ENCODE measurements around the gene COX6A1.
A peak's percentile ranks its signal among the peaks of the same experiment; 100 is the strongest.

COX6A1 gene

GRCh38 chr12:120466560-120467315 lies 28.8 kb downstream of the COX6A1 start:
- peak; percentile 47 for TF ChIP-seq CTCF (IDR thresholded peaks at IDR 0.05)
- Histone ChIP-seq H3K79me2 (peaks cover 30% of the 10 kb centered on the region), H3K9me3 (ENCODE audit: control insufficient read depth, low read length) (no peaks in the 10 kb centered on the region), H3K27me3 (ENCODE audit: control insufficient read depth, insufficient read depth, low read length) (no peaks in the 10 kb centered on the region), H3K4me3 (ENCODE audit: low read depth, low read length) (no peak overlapping the region), H3K36me3 (ENCODE audit: control insufficient read depth, insufficient read depth, low read length) (no peaks in the 10 kb centered on the region), H3K27ac (no peak overlapping the region), H3K9ac (no peak overlapping the region), H3K4me2 (ENCODE audit: low read length) (no peak overlapping the region), H3K4me1 (peaks cover 3% of the 10 kb centered on the region), H2AFZ (no peak overlapping the region)

- Histone ChIP-seq H3K9me3 (ENCODE audit: control insufficient read depth, low read length) (no peaks in the 10 kb centered on the region), H3K4me3 (ENCODE audit: low read depth, low read length) (no peak overlapping the region), H3K36me3 (ENCODE audit: control insufficient read depth, insufficient read depth, low read length) (no peaks in the 10 kb centered on the region), H3K4me1 (peaks cover 3% of the 10 kb centered on the region), H3K4me2 (ENCODE audit: low read length) (no peak overlapping the region), H3K9ac (no peak overlapping the region), H3K27ac (no peak overlapping the region), H3K27me3 (ENCODE audit: control insufficient read depth, insufficient read depth, low read length) (no peaks in the 10 kb centered on the region), H2AFZ (no peak overlapping the region), H3K79me2 (peaks cover 30% of the 10 kb centered on the region)
- no peak for TF ChIP-seq CTCF (IDR thresholded peaks at IDR 0.05)
Observed at GRCh38 chr12:120467439-120467838, 29.5 kb downstream of the COX6A1 start.

GRCh38 chr12:120468325-120468820 lies 30.5 kb downstream of the COX6A1 start:
- H3K4me3 ChIP-seq (ENCODE audit: low read depth, low read length) = peak overlapping the region; percentile 84
- TF ChIP-seq CTCF (IDR thresholded peaks at IDR 0.05) = no peak
- peak overlapping the region; percentile 99 for H3K4me2 ChIP-seq (ENCODE audit: low read length)
- H3K27me3 ChIP-seq (ENCODE audit: control insufficient read depth, insufficient read depth, low read length) = no peaks in the 10 kb centered on the region
- peaks cover 3% of the 10 kb centered on the region for H3K4me1 ChIP-seq
- H3K36me3 ChIP-seq (ENCODE audit: control insufficient read depth, insufficient read depth, low read length) = no peaks in the 10 kb centered on the region
- H3K9me3 ChIP-seq (ENCODE audit: control insufficient read depth, low read length) = no peaks in the 10 kb centered on the region
- H3K9ac ChIP-seq = peak overlapping the region; percentile 47
- H3K27ac ChIP-seq = peak overlapping the region; percentile 86
- H2AFZ ChIP-seq = peak overlapping the region; percentile 68
- H3K79me2 ChIP-seq = peaks cover 31% of the 10 kb centered on the region

GRCh38 chr12:120468821-120469449 lies 31.0 kb downstream of the COX6A1 start:
- H3K36me3 ChIP-seq (ENCODE audit: control insufficient read depth, insufficient read depth, low read length) = no peaks in the 10 kb centered on the region
- H3K27ac ChIP-seq = peak overlapping the region; percentile 86
- no peaks in the 10 kb centered on the region for H3K9me3 ChIP-seq (ENCODE audit: control insufficient read depth, low read length)
- peak overlapping the region; percentile 99 for H3K4me2 ChIP-seq (ENCODE audit: low read length)
- H3K9ac ChIP-seq = peak overlapping the region; percentile 47
- no peaks in the 10 kb centered on the region for H3K27me3 ChIP-seq (ENCODE audit: control insufficient read depth, insufficient read depth, low read length)
- peaks cover 31% of the 10 kb centered on the region for H3K79me2 ChIP-seq
- peak overlapping the region; percentile 84 for H3K4me3 ChIP-seq (ENCODE audit: low read depth, low read length)
- TF ChIP-seq CTCF (IDR thresholded peaks at IDR 0.05) = no peak
- H3K4me1 ChIP-seq = peaks cover 3% of the 10 kb centered on the region
- H2AFZ ChIP-seq = peak overlapping the region; percentile 68

All from parathyroid adenoma (tissue), 2 donors.